Stomach (tissue), 4 donors: ENCODE measurements around the gene SPATS2.

ENCODE experiments used
- CTCF ChIP-seq, 7 experiments: fragments of 450-650 bp in 4 of 7; fragments of 200-600 bp in 3 of 7; sonication (generic) in 3 of 7; IDR thresholded peaks; one replicate each; pipeline ENCODE4 v1.5.1; 2016 to 2019; ENCODE audit warnings: antibody characterized with exemption in 7 of 7, control low read depth in 2 of 7, mild to moderate bottlenecking in 1 of 7
- EP300 ChIP-seq: sonication (generic); formaldehyde crosslinking; IDR thresholded peaks from one replicate; pipeline ENCODE4 v1.6.1; 2017; ENCODE audit warnings: antibody characterized with exemption
- POLR2A ChIP-seq, 4 donors: fragments of 450-650 bp; IDR thresholded peaks; one replicate each; pipeline ENCODE4 v1.6.1; 2016; ENCODE audit warnings: antibody characterized with exemption in 4 of 4, control low read depth in 2 of 4, mild to moderate bottlenecking in 1 of 4, moderate library complexity in 1 of 4

- TF ChIP-seq CTCF (IDR thresholded peaks at IDR 0.05) (no peak), POLR2A (IDR thresholded peaks at IDR 0.05) (no peak), EP300 (no peak)
These were observed 124.6 kb downstream of the SPATS2 start for GRCh38 chr12:49491823-49492222.
